ENCODE measurements around the gene RNF20.

GRCh38 chr9:101567725-101568350 is 34.2 kb downstream of the RNF20 start:
- TF ChIP-seq ZFP30 (CRISPR knock-in tag; IDR thresholded peaks at IDR 0.05), result no peak
- TF ChIP-seq ZNF565 (CRISPR knock-in tag; conservative IDR thresholded peaks at IDR 0.05; ENCODE audit: low read depth), result no peak
- no peak for TF ChIP-seq ZNF70 (CRISPR knock-in tag; IDR thresholded peaks at IDR 0.05)
- TF ChIP-seq ZFP3 (CRISPR knock-in tag; IDR thresholded peaks at IDR 0.05), result no peak
- TF ChIP-seq PATZ1 (CRISPR knock-in tag; IDR thresholded peaks at IDR 0.05; ENCODE audit: borderline replicate concordance), result no peak
- TF ChIP-seq CSDC2 (CRISPR knock-in tag; IDR thresholded peaks at IDR 0.05), result no peak
- TF ChIP-seq SNAI2 (CRISPR knock-in tag; IDR thresholded peaks at IDR 0.05), result no peak
- no peak for TF ChIP-seq CREB5 (CRISPR knock-in tag; IDR thresholded peaks at IDR 0.05; ENCODE audit: low read depth)
- TF ChIP-seq RARB (CRISPR knock-in tag; IDR thresholded peaks at IDR 0.05), result no peak
- no peak for TF ChIP-seq ARNTL (CRISPR knock-in tag; IDR thresholded peaks at IDR 0.05; ENCODE audit: borderline replicate concordance, low read depth)
- TF ChIP-seq OSR1 (CRISPR knock-in tag; IDR thresholded peaks at IDR 0.05), result no peak
- no peak for TF ChIP-seq BACH2 (CRISPR knock-in tag; IDR thresholded peaks at IDR 0.05; ENCODE audit: borderline replicate concordance)
